MG63 (cell line): ENCODE measurements around the gene ATP6V1B1. TPM values are rescaled to one million over a fixed set of nuclear protein-coding genes. Genes with fewer than 3 reads are reported as not detected.
A peak's percentile ranks its signal among the peaks of the same experiment; 100 is the strongest.

Experiments used
- DNase-seq: peaks from one replicate; pipeline ENCODE4 v3.0.0-alpha.2; 2020
- H3K27me3 ChIP-seq: fragments of 250-450 bp; sonication (Bioruptor Pico); 2 replicates; pipeline ENCODE4 v1.5.1; 2020; ENCODE audit warnings: mild to moderate bottlenecking, moderate library complexity
- H3K36me3 ChIP-seq: fragments of 250-450 bp; sonication (Bioruptor Pico); 2 replicates; pipeline ENCODE4 v1.5.1; 2020; ENCODE audit warnings: mild to moderate bottlenecking, moderate library complexity
- H3K4me3 ChIP-seq: fragments of 250-450 bp; sonication (Bioruptor Pico); 2 replicates; pipeline ENCODE4 v1.5.1; 2020; ENCODE audit warnings: mild to moderate bottlenecking, moderate library complexity
- H3K9me3 ChIP-seq: fragments of 250-450 bp; sonication (Bioruptor Pico); 2 replicates; pipeline ENCODE4 v1.5.1; 2020; ENCODE audit warnings: mild to moderate bottlenecking, moderate library complexity
- total RNA-seq: library from RNA; depleted of rRNA; stranded (reverse); fragments of >200 nt; shearing (Covaris generic); gene quantifications from 2 replicates; pipeline ENCODE4 v1.2.3, GENCODE V29; 2014; ENCODE audit warnings: low replicate concordance

ATP6V1B1 gene
- total RNA-seq, 1 experiment from 2014 or later = not detected

DNA sequence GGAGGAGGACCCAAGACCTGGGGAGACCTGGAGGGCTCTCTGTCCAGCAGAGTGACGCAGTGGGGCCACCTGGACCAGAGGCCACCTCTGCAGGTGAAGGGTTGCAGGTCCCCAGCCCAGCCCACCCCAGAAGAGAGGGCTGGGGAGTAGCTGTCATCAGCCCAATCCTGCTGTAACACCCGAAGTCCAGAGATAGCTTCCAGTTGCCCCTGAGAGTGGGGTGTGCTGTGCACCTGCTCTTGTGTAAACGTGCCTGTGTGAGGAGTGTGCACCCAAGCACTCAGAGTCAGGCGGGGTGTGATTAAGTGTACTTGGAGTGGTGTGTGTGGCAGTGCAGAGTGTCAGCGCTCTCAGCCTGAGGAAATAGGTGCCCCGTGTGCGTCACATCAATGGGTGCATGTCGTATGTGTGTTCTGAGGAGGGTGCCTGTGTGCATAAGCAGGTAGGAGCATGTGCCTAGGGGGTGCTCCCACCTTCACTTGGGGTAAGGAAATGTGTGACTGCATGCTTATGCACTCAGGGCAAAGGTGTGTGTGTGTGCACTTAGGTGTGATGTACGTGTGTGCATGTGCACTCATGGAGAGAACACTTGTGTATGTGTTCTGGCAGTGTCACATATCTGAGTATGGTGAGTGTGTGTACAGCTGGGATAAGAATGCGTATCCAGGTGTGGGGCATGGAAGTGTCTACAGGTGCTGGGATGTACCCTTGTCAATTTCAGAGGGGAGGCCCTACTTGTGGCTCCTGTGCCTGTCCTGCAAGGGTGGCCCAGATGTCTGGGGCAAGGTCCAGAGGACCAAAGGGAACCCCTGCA is 672 bp downstream of the ATP6V1B1 start:
- no peak for DNase-seq
- Histone ChIP-seq H3K4me3 (no peak overlapping the region), H3K27me3 (no peaks in the 10 kb centered on the region), H3K9me3 (no peaks in the 10 kb centered on the region), H3K36me3 (no peaks in the 10 kb centered on the region)

DNA sequence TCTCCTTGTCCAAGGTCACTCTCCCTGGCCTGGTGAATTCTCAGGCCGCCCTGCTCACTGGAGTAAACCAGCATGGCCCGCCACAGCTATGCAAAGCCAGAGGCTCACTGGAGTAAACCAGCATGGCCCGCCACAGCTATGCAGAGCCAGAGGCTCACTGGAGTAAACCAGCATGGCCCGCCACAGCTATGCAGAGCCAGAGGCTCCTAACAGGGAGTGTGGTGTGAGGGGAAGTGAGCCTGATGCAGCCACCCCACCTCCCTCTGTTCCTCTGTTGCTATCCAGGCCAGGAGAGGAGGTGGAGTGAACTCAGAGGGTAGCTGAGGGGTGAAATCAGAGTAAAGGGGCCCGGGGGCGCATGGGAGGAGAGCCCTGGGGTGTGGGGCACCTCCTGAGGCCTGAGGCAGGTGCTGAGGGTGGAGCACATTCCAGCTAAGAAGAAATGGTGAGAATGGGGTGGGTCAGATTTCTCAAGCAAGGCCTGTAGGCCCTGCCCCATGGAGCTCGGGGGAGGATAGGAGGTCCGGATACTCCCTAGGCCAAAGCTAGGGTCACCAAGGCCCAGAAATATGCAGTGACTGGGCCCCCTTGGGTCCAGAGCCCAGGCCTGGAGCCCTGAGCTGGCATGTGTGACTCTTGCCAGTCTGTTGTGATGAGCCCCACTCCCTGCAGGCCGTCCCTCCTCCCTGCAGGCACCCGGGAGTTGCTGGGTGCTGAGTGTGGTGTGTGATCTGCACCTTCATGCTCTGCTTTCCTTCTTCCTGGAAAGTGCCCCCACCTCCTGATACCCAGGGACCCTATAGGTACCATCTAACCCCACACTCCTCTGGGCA is 1.5 kb downstream of the ATP6V1B1 start:
- no peak for DNase-seq
- no peaks in the 10 kb centered on the region for H3K27me3 ChIP-seq
- no peaks in the 10 kb centered on the region for H3K9me3 ChIP-seq
- H3K36me3 ChIP-seq = no peaks in the 10 kb centered on the region
- no peak overlapping the region for H3K4me3 ChIP-seq

DNA sequence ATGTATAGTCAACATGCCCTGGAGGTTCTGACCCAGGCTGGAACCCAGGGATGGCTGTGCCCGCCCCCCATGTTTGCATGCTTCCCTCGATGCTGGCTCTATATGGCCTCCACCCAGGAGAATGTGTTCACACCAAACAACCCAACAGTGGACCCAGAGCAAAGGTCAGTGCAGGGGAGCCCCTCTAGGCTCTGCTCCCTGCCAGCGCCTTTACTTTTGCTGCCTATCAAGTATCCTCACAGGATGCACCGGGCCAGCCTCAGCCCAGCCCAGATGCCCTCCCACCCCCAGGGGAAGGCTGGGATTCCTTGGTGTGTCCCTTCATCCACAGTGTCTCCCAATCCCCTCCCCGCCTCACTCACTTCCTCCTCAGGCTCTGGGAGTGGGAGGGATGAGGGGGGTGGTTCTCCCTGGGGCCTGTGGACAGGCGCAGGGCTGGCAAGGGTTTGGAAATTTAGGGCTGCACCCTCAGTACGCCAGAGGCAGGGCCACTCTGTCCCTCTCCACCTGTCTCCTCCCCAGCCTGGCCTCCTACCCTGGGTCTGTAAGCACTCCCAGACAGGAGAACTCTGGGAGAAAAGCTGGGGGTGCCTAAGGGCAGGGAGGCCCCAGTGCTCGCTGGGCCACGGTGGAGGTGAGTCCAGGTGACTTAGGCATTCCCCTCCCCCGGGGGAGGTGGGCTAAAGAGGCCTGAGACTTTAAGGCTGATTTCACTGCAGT is 2.3 kb downstream of the ATP6V1B1 start:
- Histone ChIP-seq H3K4me3 (no peak overlapping the region), H3K27me3 (no peaks in the 10 kb centered on the region), H3K9me3 (no peaks in the 10 kb centered on the region), H3K36me3 (no peaks in the 10 kb centered on the region)
- no peak for DNase-seq

DNA sequence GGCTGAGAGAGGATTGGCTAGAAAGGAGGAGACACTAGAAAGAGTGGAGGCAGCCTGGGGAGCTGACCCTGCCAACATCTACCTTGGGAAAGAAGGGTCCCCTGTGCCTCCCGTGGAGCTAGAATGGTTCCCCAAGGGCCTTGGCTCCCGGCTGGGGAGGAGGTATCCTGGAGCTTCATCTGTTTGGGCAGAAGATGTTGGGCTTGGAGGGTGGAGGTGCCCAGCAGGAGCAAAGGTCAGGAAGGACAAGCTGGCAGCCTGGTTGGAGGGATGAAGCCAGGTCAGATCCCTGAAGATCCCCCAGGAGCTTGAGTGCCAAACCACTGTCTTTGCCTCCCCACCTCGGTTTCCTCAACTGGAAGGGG is 2.9 kb downstream of the ATP6V1B1 start:
- H3K9me3 ChIP-seq = no peaks in the 10 kb centered on the region
- H3K36me3 ChIP-seq = no peaks in the 10 kb centered on the region
- H3K27me3 ChIP-seq = no peaks in the 10 kb centered on the region
- no peak for DNase-seq
- no peak overlapping the region for H3K4me3 ChIP-seq

DNA sequence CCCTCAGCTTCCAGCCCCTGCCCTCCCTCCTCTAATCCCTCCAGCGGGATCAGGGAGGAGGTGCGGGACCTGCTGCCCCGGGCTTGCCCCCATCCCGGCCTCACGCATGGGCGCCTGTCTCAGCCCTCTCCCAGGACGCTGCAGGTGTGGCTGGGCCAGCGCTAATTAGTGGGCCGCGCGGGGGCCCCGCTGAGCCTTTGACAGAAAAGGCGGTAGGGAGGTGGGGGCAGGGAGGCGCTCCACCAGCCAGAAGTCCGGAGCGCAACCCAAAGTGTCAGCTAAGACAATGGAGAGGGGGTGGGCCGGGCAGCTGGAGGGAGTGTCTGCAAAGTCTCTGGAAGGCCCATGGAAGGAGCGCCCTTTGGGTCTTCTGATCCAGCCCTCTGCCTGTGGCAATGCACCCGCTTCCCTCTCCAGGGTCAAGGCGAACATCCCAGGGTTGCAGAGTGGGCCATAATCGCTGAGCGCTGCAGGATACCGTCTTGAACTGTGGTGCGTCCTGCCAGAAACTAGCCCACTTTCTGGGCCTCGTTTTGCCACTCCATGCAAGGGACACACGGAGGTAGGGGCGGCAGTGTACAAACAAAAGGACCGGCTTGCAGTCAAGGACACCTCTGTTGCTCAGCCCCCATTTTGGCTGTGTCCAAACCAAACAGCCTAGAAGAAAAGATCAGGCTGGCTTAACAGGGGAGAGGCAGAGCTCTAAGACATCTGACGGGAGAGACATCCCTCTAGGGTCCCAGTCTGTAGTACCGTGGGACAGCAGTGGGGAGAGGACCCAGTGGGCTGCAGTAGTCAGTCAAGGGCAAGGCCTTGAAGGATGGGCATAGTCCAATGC is 3.5 kb downstream of the ATP6V1B1 start:
- no peaks in the 10 kb centered on the region for H3K9me3 ChIP-seq
- no peaks in the 10 kb centered on the region for H3K36me3 ChIP-seq
- no peaks in the 10 kb centered on the region for H3K27me3 ChIP-seq
- H3K4me3 ChIP-seq = no peak overlapping the region
- DNase-seq = no peak

DNA sequence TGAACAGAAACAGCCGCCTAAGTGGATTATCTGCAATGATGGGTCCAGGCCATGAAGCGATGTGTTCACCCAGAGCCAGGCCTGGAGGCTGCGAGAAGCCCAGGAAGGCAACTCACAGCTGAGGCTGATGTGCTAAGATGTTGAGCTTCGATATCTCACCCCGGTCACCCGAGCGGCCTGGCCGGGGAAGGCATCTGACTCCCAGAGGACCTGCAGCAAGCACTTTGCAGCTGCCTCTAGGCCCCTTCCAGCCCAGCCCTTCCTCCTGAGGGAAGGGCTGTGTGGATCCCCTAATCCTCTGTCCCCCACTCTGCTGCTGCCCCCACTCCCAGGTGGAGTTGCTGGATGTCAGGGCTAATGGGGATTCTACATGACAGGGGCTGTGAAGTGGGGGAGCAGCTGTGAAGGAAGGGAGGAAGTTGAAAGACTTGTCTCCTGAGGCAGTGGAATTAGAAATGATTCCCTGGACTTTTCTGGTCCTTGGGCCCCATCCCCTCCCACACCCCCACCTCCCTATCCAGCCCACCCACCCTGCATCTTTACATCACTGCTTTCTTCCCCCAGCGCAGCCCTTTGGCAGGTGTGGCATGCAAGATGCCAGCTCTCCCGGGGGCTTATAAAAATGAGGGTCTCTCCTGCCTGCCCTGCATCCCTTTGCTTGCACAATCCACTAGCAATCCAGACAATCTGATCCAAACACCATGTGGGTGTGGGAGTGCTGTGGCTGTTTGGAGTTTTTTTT is 4.3 kb downstream of the ATP6V1B1 start:
- Histone ChIP-seq H3K4me3 (no peak overlapping the region), H3K27me3 (no peaks in the 10 kb centered on the region), H3K36me3 (no peaks in the 10 kb centered on the region), H3K9me3 (no peaks in the 10 kb centered on the region)
- no peak for DNase-seq

DNA sequence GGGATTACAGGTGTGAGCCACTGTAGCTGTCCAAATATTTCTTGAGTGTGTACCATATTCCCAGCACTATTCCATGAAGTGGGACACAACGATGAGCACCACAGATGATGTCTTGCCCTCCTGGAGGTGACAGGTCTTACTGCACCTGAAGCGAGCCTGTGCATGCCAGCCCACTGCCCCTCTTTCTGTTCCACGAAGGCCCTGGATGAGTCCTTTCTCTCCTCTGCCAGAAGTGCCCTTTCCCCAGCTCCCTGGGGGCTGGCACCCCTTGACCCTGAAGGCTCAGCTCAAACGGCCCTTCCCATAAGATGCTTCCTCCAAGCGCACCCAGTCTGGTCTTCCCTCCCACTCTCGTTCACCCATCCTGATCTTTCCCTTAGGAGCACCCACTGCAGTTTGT is 5.5 kb downstream of the ATP6V1B1 start:
- Histone ChIP-seq H3K36me3 (no peaks in the 10 kb centered on the region), H3K27me3 (no peaks in the 10 kb centered on the region), H3K9me3 (no peaks in the 10 kb centered on the region), H3K4me3 (no peak overlapping the region)
- no peak for DNase-seq

DNA sequence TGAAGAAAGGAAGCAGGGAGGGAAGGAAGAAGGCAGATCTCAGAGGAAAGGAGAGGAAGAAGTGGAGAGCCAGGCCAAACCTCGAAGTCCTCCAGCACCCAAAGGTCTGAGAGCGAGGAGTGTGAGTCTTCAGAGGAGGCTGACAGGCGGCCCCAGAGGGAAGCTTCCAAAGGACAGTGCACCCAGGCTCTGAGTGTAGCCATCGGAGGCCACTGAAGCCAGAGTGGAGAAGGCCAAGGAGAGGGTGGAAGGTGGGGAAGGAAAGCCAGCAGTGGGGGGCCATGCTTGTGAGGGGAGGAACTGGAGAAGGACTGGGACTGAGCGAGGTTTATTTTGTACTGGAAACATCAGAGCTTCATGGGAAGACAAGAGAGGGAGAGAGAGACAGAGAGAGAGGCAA is 6.0 kb downstream of the ATP6V1B1 start:
- no peak for DNase-seq
- no peaks in the 10 kb centered on the region for H3K36me3 ChIP-seq
- H3K27me3 ChIP-seq = no peaks in the 10 kb centered on the region
- H3K9me3 ChIP-seq = no peaks in the 10 kb centered on the region
- H3K4me3 ChIP-seq = no peak overlapping the region

DNA sequence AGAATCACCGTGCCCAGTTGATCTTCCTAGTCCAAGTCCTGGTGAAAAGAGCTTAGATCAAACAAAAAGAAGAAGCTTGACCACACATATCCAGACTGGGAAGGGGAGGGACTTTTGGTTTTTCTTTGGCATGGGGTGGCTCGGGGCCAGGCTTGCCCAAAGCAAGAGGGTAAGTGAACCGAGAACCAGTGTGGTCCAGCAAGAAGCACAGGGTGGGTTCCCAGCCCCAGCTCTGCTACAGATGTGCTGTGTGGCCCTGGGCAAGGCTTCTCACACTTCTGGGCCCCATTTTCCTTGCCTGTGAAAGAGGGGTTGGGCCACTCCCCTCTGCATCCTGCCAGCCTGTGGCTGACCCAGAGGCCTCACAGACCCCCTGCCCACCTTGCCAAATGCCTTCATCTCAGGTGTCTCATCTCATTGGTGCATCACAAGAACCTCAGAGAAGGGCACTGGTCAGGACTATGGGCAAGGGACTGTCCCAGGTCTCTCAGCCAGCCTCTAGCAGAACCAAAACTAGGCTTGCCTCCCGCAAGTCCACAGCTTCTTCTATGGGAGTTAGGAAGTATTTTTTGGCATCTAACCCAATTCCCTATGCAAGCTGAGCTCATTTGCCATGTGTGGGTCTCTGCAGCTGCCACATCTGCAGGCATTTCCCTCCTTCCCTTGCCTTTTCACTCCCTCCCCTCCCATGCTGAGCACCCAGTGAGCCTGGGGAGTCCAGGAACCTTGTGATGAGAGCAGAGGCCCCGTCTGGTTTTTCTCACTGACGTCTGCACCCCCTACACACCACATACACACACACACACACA is 6.9 kb downstream of the ATP6V1B1 start:
- Histone ChIP-seq H3K4me3 (no peak overlapping the region), H3K27me3 (no peaks in the 10 kb centered on the region), H3K36me3 (no peaks in the 10 kb centered on the region), H3K9me3 (no peaks in the 10 kb centered on the region)
- no peak for DNase-seq

DNA sequence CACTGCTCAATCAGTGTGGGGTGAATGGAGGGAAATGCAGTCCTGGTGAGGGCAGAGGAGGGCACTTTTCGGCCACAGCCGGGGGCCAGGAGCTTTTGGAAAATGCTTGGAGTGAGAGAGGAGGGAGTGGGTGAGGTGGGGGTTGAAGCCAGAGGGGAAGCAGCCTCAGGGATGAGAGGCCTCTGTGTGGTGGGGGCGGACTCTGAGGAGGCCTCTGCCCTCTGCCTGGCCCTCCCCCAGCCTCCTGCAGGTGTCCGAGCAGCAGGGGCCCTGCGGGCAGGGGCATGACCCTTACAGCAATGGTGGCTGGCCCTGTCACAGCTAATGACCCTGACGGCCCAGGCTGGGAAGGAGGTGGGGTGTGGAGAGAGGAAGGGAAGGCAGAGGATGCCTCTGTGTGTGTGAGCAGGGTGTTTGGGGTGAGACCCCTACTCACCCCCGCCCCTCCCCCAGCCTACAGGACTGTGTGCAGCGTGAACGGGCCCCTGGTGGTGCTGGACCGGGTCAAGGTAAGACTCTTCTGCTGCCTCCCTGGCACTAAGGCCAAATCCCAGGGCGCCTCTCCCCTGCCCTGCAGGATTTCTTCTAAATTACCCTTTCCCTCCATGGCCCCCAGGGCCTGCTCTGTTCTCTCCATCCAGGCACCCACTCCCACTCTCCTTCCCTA is 7.6 kb downstream of the ATP6V1B1 start:
- Histone ChIP-seq H3K27me3 (no peaks in the 10 kb centered on the region), H3K36me3 (no peaks in the 10 kb centered on the region), H3K9me3 (no peaks in the 10 kb centered on the region), H3K4me3 (no peak overlapping the region)
- no peak for DNase-seq

DNA sequence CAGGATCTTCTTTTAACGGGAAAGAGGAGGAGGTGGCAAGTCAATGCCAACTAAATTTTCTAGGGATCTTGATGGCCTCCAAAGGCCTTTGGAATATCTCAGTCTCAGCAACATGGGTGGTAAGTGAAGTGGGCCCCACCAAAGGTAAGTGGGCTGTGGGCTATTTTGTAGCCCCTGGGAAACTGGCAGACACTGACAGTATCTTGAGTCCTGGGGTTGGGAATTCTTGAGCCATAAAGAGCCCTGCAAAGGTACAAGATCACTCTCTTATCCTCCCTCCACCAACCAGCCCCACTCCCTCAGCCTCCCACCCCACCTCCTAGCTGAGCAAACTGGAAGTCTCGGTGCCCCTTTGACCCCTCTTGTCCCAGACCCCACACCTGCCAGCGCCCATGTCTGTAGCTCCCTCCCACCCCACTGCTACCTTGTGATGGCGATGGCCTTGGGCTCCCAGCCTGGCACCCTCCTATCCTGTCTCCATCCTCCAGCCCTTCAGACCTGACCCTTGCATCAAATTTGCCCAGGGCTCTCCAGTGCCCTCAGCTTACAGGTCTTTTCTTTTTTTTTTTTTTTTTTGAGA is 8.5 kb downstream of the ATP6V1B1 start:
- H3K27me3 ChIP-seq = no peaks in the 10 kb centered on the region
- DNase-seq = no peak

DNA sequence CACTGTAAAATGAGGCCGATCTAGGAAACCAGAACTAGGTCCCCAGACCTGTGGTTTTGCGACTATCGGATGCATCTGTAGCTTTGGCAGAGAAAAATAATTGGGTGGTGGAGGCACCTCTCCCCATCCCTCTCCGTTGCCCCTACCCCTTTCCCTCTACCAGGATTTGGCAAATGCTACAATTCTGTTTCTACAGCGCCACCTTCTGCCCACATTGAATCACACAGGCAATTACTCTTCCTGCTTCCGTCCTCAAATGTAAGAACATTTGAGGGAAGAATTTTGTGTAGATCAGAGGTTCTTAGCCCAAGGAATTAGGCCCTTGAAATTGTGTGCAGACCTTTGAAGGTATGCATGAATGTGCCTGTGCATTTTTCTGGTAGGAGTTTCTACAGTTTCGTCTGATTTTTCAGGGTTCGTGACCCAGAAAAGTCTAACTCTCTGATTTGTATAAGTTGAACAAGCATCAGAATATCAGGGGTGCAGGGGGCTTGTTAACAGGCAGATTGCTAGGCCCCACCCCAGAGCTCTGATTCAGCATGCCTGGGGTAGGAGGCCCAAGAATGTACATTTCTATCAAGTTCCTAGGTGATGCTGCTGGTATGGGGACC is 11.2 kb downstream of the ATP6V1B1 start:
- Histone ChIP-seq H3K9me3 (no peaks in the 10 kb centered on the region), H3K36me3 (no peaks in the 10 kb centered on the region), H3K4me3 (no peak overlapping the region), H3K27me3 (no peaks in the 10 kb centered on the region)
- peak; percentile 13 for DNase-seq

More for the DNA sequence above, 8.5 kb downstream of the ATP6V1B1 start:
- Histone ChIP-seq H3K4me3 (no peak overlapping the region), H3K36me3 (no peaks in the 10 kb centered on the region), H3K9me3 (no peaks in the 10 kb centered on the region)

DNA sequence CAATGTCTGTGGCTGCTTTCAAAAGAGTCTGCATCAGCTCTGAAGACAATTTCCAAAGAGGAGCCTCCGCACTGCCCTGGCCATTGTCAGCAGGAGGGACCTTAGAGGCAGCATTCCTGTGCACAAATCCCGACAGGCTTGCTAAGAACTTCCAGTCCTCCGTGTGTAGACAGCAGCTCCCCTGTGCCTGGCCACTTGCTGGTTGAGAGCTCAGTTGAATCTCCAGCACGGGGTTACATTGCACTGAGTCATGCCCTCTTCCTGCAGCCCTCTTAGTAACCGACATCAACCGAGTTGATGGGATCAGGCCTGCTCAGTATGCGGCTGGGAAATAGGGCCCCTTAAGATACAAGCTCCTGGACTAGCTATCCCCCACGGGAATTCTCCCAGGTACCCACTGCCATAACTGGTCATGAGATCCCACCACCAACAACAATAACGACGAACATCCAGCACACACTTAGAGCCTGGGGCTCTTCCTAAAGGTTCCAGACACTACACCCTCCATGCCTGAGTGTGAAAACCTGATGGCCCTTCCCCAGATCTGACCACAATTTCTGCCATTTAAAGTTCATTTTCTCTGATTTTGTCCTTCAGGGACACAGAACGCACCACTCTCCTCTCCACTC is 12.0 kb downstream of the ATP6V1B1 start:
- no peaks in the 10 kb centered on the region for H3K9me3 ChIP-seq
- no peaks in the 10 kb centered on the region for H3K27me3 ChIP-seq
- peak; percentile 36 for DNase-seq
- no peaks in the 10 kb centered on the region for H3K36me3 ChIP-seq
- peak overlapping the region; percentile 29 for H3K4me3 ChIP-seq
